Endodermal cell (in vitro differentiated cells): ENCODE results near the gene DHRS1. TPM values are rescaled to one million over a fixed set of nuclear protein-coding genes. Genes with fewer than 3 reads are reported as not detected.
A peak's percentile ranks its signal among the peaks of the same experiment; 100 is the strongest.
"Not testable (repeated sequence)": the region's sequence is repeated elsewhere in the genome, so short reads cannot be mapped to it uniquely, and the experiment has no call there.

Experiments used
- DNase-seq: peaks from one replicate; pipeline ENCODE4 v3.0.0-alpha.2; 2017
- H3K27ac ChIP-seq: 2 replicates; pipeline ENCODE4 v1.5.1; 2013; ENCODE audit warnings: mild to moderate bottlenecking, low read depth, low read length, moderate library complexity
- H3K27me3 ChIP-seq: 2 replicates; pipeline ENCODE4 v1.6.1; 2013; ENCODE audit warnings: mild to moderate bottlenecking, low read length, moderate library complexity; ENCODE audit not compliant: insufficient read depth, control insufficient read depth, poor library complexity, severe bottlenecking
- H3K36me3 ChIP-seq: 2 replicates; pipeline ENCODE4 v1.7.0; 2013; ENCODE audit warnings: mild to moderate bottlenecking, low read length, moderate library complexity; ENCODE audit not compliant: control insufficient read depth, insufficient read depth
- H3K4me1 ChIP-seq: one replicate; pipeline ENCODE4 v1.7.0; 2013; ENCODE audit warnings: low read length; ENCODE audit not compliant: control insufficient read depth, insufficient read depth
- H3K4me3 ChIP-seq: 2 replicates; pipeline ENCODE4 v1.5.1; 2013; ENCODE audit warnings: mild to moderate bottlenecking, low read length, moderate library complexity
- H3K9ac ChIP-seq: 2 replicates; pipeline ENCODE4 v1.6.1; 2013; ENCODE audit warnings: mild to moderate bottlenecking, low read length, moderate library complexity; ENCODE audit not compliant: poor library complexity, severe bottlenecking; ENCODE audit errors: extremely low read depth
- H3K9me3 ChIP-seq: 2 replicates; pipeline ENCODE4 v1.6.1; 2013; ENCODE audit warnings: mild to moderate bottlenecking, low read length, moderate library complexity; ENCODE audit not compliant: control insufficient read depth
- H3K27ac Mint-ChIP-seq: 2 replicates; pipeline ENCODE4 v1.8.0; 2020; ENCODE audit warnings: mixed read lengths
- H3K27me3 Mint-ChIP-seq: 2 replicates; pipeline ENCODE4 v1.8.0; 2021; ENCODE audit warnings: mild to moderate bottlenecking, mixed read lengths; ENCODE audit not compliant: insufficient read depth
- H3K36me3 Mint-ChIP-seq: 2 replicates; pipeline ENCODE4 v1.8.0; 2020; ENCODE audit warnings: low read depth, mixed read lengths
- H3K4me1 Mint-ChIP-seq: 2 replicates; pipeline ENCODE4 v1.8.0; 2020; ENCODE audit warnings: mixed read lengths
- H3K4me3 Mint-ChIP-seq: 2 replicates; pipeline ENCODE4 v1.8.0; 2020; ENCODE audit warnings: mild to moderate bottlenecking, moderate library complexity, mixed read lengths
- H3K9me3 Mint-ChIP-seq: 2 replicates; pipeline ENCODE4 v1.8.0; 2020; ENCODE audit warnings: mild to moderate bottlenecking, mixed read lengths
- CTCF ChIP-seq: fragments of 200-600 bp; sonication (generic); conservative IDR thresholded peaks from 2 replicates; pipeline ENCODE4 v1.5.0; 2021; ENCODE audit warnings: antibody characterized with exemption, mild to moderate bottlenecking
- WGBS, 2 experiments: methylation state at CpG; one replicate each; pipeline versions ENCODE4 v1.1.5 to v1.1.7; 2013; ENCODE audit warnings: missing lambda C conversion rate in 2 of 2, mixed read lengths in 1 of 2; ENCODE audit not compliant: insufficient coverage in 1 of 2, insufficient read length in 1 of 2; 5-methylcytosine and 5-hydroxymethylcytosine counted together
- total RNA-seq, 2 donors: library from RNA; stranded (reverse); fragmentation: NEBNext Ultra II Directional in 1 of 2; extraction: Animal tissue kit (Norgen Biotek cat#: 25700) in 1 of 2; gene quantifications; 2 replicates in 1 of 2; 3 replicates in 1 of 2; pipeline ENCODE4 v1.2.1, GENCODE V29; 2021

DHRS1 gene
- total RNA-seq, 2 donors from 2014 or later = 21.2 to 22.5 TPM

- Histone ChIP-seq H3K27me3 (no peaks in the 10 kb centered on the region), H3K36me3 (no peaks in the 10 kb centered on the region), H3K4me1 (no peaks in the 10 kb centered on the region), H3K4me3 (no peak overlapping the region), H3K9ac (no peak overlapping the region), H3K27ac (no peak overlapping the region), H3K9me3 (no peaks in the 10 kb centered on the region)
- Mint-ChIP-seq H3K4me1 (peaks cover 3% of the 10 kb centered on the region), H3K36me3 (no peaks in the 10 kb centered on the region), H3K27me3 (peaks cover 18% of the 10 kb centered on the region), H3K9me3 (no peaks in the 10 kb centered on the region), H3K4me3 (no peak overlapping the region), H3K27ac (no peak overlapping the region)
- no peak for TF ChIP-seq CTCF
- 84 to 88% methylated on average over 5 to 7 of the region's 7 CpGs for WGBS, 2 experiments
- no peak for DNase-seq
These were observed 52.2 kb downstream of the DHRS1 start for GRCh38 chr14:24247422-24247821.

- Mint-ChIP-seq H3K27ac (no peak overlapping the region), H3K4me3 (no peak overlapping the region), H3K9me3 (no peaks in the 10 kb centered on the region), H3K4me1 (peaks cover 3% of the 10 kb centered on the region), H3K36me3 (no peaks in the 10 kb centered on the region), H3K27me3 (peaks cover 18% of the 10 kb centered on the region)
- Histone ChIP-seq H3K36me3 (no peaks in the 10 kb centered on the region), H3K9ac (no peak overlapping the region), H3K27me3 (no peaks in the 10 kb centered on the region), H3K9me3 (no peaks in the 10 kb centered on the region), H3K4me1 (no peaks in the 10 kb centered on the region), H3K27ac (no peak overlapping the region), H3K4me3 (no peak overlapping the region)
- WGBS, 2 experiments = 83 to 93% methylated on average over 3 of the region's 3 CpGs
- no peak for DNase-seq
- no peak for TF ChIP-seq CTCF
These were observed 52.8 kb downstream of the DHRS1 start for GRCh38 chr14:24246765-24247212.

- not testable (repeated sequence) for DNase-seq, H3K4me3 ChIP-seq, H3K4me3 Mint-ChIP-seq, H3K27ac Mint-ChIP-seq, H3K4me1 ChIP-seq, H3K27me3 ChIP-seq, H3K36me3 Mint-ChIP-seq, H3K9ac ChIP-seq, H3K9me3 Mint-ChIP-seq, H3K4me1 Mint-ChIP-seq, H3K9me3 ChIP-seq, H3K27ac ChIP-seq, H3K36me3 ChIP-seq
- peaks cover 18% of the 10 kb centered on the region for H3K27me3 Mint-ChIP-seq
- WGBS, 2 experiments = 93 to 97% methylated on average over 6 to 11 of the region's 11 CpGs
These were observed 54.2 kb downstream of the DHRS1 start for GRCh38 chr14:24245350-24245749.

GRCh38 chr14:24243336-24243836 lies 56.2 kb downstream of the DHRS1 start:
- Mint-ChIP-seq H3K4me3 (peak overlapping the region; percentile 72), H3K36me3 (peaks cover 23% of the 10 kb centered on the region), H3K27me3 (peaks cover 18% of the 10 kb centered on the region), H3K27ac (peak overlapping the region; percentile 99), H3K4me1 (peaks cover 3% of the 10 kb centered on the region), H3K9me3 (no peaks in the 10 kb centered on the region)
- Histone ChIP-seq H3K27me3 (no peaks in the 10 kb centered on the region), H3K36me3 (peaks cover 28% of the 10 kb centered on the region), H3K9ac (peak overlapping the region; percentile 77), H3K27ac (peak overlapping the region; percentile 98), H3K4me1 (no peaks in the 10 kb centered on the region), H3K4me3 (peak overlapping the region; percentile 92), H3K9me3 (no peaks in the 10 kb centered on the region)
- WGBS, 2 experiments = 69 to 71% methylated on average over 9 to 10 of the region's 10 CpGs
- no peak for TF ChIP-seq CTCF
- no peak for DNase-seq
